Body of pancreas (tissue), 4 donors: ENCODE data around the gene CSRP3. TPM values are rescaled to one million over a fixed set of nuclear protein-coding genes. Genes with fewer than 3 reads are reported as not detected.

Source experiments
- ATAC-seq: fragments of 150-250 bp; one replicate; pipeline ENCODE4 v1.9.1; 2016
- DNase-seq, 4 donors: peaks; one replicate each; pipeline ENCODE4 v3.0.0-alpha.2; 2019
- H3K27ac ChIP-seq, 4 donors: fragments of 200-600 bp; sonication (generic); 1 replicate in 3 of 4; 2 replicates in 1 of 4; pipeline versions ENCODE4 v1.5.1 to v1.6.1; 2016 to 2019; ENCODE audit warnings: mild to moderate bottlenecking in 1 of 4, mixed read lengths in 1 of 4, moderate library complexity in 1 of 4
- H3K27me3 ChIP-seq, 2 donors: fragments of 200-600 bp; sonication (generic); one replicate each; pipeline ENCODE4 v1.6.0; 2016; ENCODE audit warnings: mild to moderate bottlenecking in 1 of 2
- H3K36me3 ChIP-seq, 2 donors: fragments of 200-600 bp; sonication (generic); replicated peaks in 1 of 2; 2 replicates each; pipeline ENCODE4 v1.5.1; 2016; ENCODE audit warnings: low read depth in 2 of 2; ENCODE audit not compliant: insufficient read depth in 1 of 2
- H3K4me1 ChIP-seq: fragments of 200-600 bp; sonication (generic); one replicate; pipeline ENCODE4 v1.6.0; 2016
- H3K4me3 ChIP-seq, 2 donors: fragments of 200-600 bp; sonication (generic); 1 replicate in 1 of 2; 2 replicates in 1 of 2; pipeline ENCODE4 v1.5.1; 2016 to 2019
- H3K9me3 ChIP-seq, 3 donors: fragments of 200-600 bp; sonication (generic); 1 replicate in 2 of 3; 2 replicates in 1 of 3; pipeline ENCODE4 v1.5.1; 2016
- POLR2A ChIP-seq, 3 donors: fragments of 450-650 bp; IDR thresholded peaks; one replicate each; pipeline ENCODE4 v1.6.1; 2016; ENCODE audit warnings: antibody characterized with exemption in 3 of 3, mild to moderate bottlenecking in 2 of 3
- WGBS, 2 donors: methylation state at CpG; one replicate each; pipeline ENCODE4 v1.1.5; 2017; 5-methylcytosine and 5-hydroxymethylcytosine counted together
- intact Hi-C: fragments of 100-400 bp; cut with DNase I; formaldehyde crosslinking; loops from one replicate; pipeline ENCODE4 v1.15.1; 2023
- total RNA-seq, 2 donors: library from RNA; depleted of rRNA; stranded (reverse); fragments of >200 nt; gene quantifications; one replicate each; pipeline ENCODE4 v1.1.0, GENCODE V29; 2016
- TF ChIP-seq, protein P1 (sequence below), 7 experiments: fragments of 450-650 bp in 4 of 7; fragments of 200-600 bp in 3 of 7; sonication (generic) in 3 of 7; IDR thresholded peaks; one replicate each; pipeline ENCODE4 v1.5.1; 2016 to 2019; ENCODE audit warnings: antibody characterized with exemption in 7 of 7

CSRP3 gene
- total RNA-seq, 2 donors from 2014 or later = not detected

DNA sequence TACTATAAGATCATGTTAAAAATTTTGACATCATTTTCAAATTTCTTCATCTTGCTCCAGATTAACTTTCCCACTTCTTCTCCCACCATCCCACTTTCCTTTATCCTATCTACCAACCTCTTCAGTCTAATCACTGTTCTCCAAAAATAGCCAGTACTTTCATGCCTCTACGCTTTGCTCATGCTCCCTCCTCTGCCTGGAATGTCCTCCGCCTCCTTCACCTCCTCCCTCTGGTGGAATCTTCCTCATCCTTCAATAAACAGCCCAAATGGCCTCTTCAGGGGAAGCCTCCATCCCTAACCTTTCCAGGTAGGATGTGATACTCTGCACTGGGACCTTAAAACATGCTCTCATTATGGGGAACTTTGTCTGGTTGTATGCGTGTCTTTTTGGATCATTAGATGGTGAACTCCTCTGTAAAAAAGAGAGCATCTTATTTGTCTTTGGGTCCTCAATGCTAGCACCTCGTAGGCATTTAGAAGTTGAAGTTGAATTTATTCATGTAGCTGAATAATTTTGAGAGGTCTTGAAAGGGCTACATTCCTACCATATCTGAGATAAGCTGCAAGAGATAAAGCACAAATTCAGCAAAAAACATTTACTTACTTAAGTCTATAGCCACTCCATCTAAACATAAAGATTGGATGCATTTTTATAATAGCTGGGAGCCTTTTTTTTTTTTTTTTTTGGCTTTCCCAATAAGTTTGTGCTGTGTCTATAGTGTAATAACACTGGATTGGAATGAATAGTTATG, 8.0 kb upstream of the CSRP3 start:
- ATAC-seq (no peak), DNase-seq (no peak)
- intact Hi-C loops = no loop called here
- no peaks in the 10 kb centered on the region for H3K4me1 ChIP-seq
- H3K4me3 ChIP-seq = no peak overlapping the region
- no peak overlapping the region for H3K27ac ChIP-seq
- H3K9me3 ChIP-seq = no peaks in the 10 kb centered on the region
- no peaks in the 10 kb centered on the region for H3K27me3 ChIP-seq
- no peaks in the 10 kb centered on the region for H3K36me3 ChIP-seq
- 44 to 46% methylated on average over 4 of the region's 4 CpGs for WGBS, 2 donors
- TF ChIP-seq POLR2A (IDR thresholded peaks at IDR 0.05) = no peak
- TF ChIP-seq, protein P1, sequence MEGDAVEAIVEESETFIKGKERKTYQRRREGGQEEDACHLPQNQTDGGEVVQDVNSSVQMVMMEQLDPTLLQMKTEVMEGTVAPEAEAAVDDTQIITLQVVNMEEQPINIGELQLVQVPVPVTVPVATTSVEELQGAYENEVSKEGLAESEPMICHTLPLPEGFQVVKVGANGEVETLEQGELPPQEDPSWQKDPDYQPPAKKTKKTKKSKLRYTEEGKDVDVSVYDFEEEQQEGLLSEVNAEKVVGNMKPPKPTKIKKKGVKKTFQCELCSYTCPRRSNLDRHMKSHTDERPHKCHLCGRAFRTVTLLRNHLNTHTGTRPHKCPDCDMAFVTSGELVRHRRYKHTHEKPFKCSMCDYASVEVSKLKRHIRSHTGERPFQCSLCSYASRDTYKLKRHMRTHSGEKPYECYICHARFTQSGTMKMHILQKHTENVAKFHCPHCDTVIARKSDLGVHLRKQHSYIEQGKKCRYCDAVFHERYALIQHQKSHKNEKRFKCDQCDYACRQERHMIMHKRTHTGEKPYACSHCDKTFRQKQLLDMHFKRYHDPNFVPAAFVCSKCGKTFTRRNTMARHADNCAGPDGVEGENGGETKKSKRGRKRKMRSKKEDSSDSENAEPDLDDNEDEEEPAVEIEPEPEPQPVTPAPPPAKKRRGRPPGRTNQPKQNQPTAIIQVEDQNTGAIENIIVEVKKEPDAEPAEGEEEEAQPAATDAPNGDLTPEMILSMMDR (IDR thresholded peaks at IDR 0.05) = no peak

DNA sequence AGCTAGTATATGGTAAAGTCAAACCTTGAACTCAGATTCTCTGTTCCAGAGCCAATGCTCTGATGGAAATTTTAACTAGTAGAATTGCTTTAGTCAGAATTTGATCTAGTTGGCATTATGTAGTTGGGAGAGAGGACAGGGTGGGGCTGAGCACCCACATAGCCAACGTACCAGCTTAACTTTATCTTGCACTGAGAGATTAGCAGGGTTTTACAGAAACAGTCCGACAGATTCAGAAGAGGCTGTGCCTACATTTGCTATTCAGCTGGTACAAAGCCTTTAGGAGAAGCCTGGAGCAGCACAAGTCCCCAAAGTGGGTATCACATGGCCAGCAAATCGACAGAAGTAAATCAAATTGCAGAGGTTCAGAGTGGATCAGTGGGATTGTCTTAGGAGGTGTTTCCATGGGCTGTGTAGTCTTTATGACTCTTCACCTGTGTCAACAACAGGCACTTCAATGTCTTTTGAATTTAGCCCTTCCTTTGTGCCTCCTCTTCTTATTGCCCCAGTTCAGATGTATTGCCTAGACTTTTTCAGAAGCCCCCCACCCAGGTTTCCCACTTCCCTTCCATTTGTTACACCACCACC, 7.3 kb upstream of the CSRP3 start:
- no peaks in the 10 kb centered on the region for H3K4me1 ChIP-seq
- ATAC-seq (no peak), DNase-seq (no peak)
- WGBS, 2 donors = 35 to 45% methylated on average over 3 of the region's 3 CpGs
- TF ChIP-seq POLR2A (IDR thresholded peaks at IDR 0.05) = no peak
- TF ChIP-seq, protein P1 (IDR thresholded peaks at IDR 0.05) = no peak
- no peaks in the 10 kb centered on the region for H3K27me3 ChIP-seq
- H3K36me3 ChIP-seq = no peaks in the 10 kb centered on the region
- no peak overlapping the region for H3K4me3 ChIP-seq
- intact Hi-C loops = no loop called here
- H3K27ac ChIP-seq = no peak overlapping the region
- H3K9me3 ChIP-seq = no peaks in the 10 kb centered on the region

DNA sequence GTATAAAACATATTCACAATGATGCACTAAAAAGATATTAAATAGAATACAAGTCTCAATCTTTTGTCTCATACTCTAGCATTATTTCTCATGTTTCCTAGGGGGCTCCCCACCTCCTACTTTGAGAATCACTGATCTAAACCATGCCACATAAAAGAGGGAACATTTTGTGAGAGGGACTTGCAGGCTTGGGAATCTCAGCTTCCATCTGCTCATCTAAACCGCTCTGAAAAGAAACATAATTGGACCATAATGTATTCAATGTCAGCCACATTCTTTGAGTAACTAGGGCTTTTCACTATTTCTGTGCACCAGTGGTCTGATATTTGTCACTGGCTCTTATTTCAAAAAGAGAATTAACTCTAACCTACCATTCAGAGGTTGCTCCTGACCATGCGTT, 6.4 kb upstream of the CSRP3 start:
- no peak overlapping the region for H3K4me3 ChIP-seq
- no peaks in the 10 kb centered on the region for H3K9me3 ChIP-seq
- TF ChIP-seq POLR2A (IDR thresholded peaks at IDR 0.05) = no peak
- TF ChIP-seq, protein P1 (IDR thresholded peaks at IDR 0.05) = no peak
- no peaks in the 10 kb centered on the region for H3K27me3 ChIP-seq
- H3K36me3 ChIP-seq = no peaks in the 10 kb centered on the region
- intact Hi-C loops = no loop called here
- WGBS, 2 donors = 85 to 92% methylated on average over 2 of the region's 2 CpGs
- ATAC-seq (no peak), DNase-seq (no peak)
- H3K4me1 ChIP-seq = no peaks in the 10 kb centered on the region
- H3K27ac ChIP-seq = no peak overlapping the region

DNA sequence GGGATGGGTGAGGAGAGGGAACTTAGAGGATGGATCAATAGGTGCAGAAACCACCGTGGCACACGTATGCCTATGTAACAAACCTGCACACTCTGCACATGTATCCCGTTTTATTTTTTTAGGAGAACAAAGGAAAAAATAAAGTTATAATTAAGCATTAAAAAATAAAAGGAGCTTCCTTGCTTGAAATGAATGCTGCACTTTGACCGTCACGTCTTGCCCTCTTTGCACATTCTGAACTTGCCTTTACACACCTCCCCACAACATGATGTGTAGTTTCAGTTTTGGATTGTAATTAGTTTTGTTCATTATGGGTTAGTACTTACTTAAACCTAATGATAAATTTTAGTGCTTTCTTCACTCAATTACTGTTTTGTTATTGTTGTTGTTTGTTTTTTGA, 3.1 kb upstream of the CSRP3 start:
- 77 to 80% methylated on average over 5 of the region's 5 CpGs for WGBS, 2 donors
- DNase-seq (no peak), ATAC-seq (no peak)

More for the DNA sequence above, 3.1 kb upstream of the CSRP3 start:
- no peaks in the 10 kb centered on the region for H3K36me3 ChIP-seq
- no peak overlapping the region for H3K27ac ChIP-seq
- TF ChIP-seq, protein P1 (IDR thresholded peaks at IDR 0.05) = no peak
- no peak for TF ChIP-seq POLR2A (IDR thresholded peaks at IDR 0.05)
- H3K4me1 ChIP-seq = no peaks in the 10 kb centered on the region
- H3K9me3 ChIP-seq = no peaks in the 10 kb centered on the region
- intact Hi-C loops = no loop called here
- H3K4me3 ChIP-seq = no peak overlapping the region
- no peaks in the 10 kb centered on the region for H3K27me3 ChIP-seq
